ENCODE measurements around the gene GPRC5A.

The GPRC5A gene

DNA sequence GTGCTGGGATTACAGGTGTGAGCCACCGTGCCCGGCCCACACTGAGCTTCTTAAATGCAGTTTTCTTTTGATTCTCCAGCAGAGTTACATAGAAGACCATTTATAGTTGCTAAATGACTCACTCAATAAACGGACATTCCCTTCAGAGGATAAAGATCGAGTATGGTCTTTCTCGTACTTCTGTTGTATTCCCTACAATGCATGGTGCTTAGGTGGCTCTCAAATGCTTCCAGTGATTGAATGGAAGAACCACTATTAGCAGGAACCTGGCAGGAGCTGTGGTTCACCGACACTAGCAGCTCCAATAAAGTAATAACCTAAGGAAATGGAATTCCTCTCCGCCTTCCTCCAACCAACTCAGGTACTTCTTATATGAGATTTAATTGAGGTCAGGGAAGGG, 3.9 kb upstream of the GPRC5A start:
- no peak for DNase-seq

GRCh38 chr12:12889701-12890100, 1.7 kb upstream of the GPRC5A start:
- no peak for DNase-seq

- DNase-seq = no peak
These were observed 751 bp upstream of the GPRC5A start for GRCh38 chr12:12890543-12891079.

- no peak for DNase-seq
These were observed 556 bp downstream of the GPRC5A start for GRCh38 chr12:12891881-12892355.

- no peak for DNase-seq
These were observed 1.3 kb downstream of the GPRC5A start for GRCh38 chr12:12892681-12893141.

GRCh38 chr12:12893438-12893837, 2.1 kb downstream of the GPRC5A start:
- no peak for DNase-seq

DNA sequence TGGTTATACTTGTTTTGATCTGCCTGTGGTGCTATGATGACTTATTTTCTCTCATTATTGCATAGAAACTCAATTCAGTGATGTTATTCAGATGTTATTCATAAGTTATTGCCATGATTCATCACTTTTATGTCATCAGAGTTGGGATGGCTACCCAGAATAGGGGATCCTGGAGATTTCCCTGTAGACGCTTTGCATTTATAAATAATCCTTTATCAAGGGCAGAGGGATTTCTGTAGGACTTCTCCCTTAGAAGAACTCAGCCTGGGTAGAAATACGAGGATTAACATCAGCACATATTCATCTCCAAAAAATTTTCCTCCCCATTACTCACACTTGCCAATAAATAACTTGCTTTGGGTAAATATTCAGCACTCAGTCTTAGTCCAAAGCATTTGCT, 4.9 kb downstream of the GPRC5A start:
- DNase-seq = no peak

DNA sequence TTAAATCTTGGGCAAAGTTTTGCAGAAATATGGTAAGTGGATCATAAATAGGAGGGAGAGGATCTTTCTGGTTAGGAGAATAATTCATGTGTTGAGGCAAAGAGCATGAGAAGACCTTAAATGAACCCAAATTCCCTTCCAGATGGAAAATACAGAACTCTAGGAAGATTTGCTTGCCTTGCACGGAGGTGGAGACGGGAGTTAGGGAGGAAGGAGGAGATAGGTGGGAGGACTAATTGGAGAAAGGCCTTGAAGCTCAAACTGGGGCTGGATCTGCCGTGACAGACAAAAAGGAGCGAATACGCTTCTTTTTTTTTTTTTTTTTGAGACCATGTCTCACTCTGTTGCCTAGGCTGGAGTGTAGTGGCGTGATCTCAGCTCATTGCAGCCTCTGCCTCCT, 5.9 kb downstream of the GPRC5A start:
- no peak for DNase-seq

GRCh38 chr12:12898136-12898717, 6.9 kb downstream of the GPRC5A start:
- DNase-seq = no peak

DNA sequence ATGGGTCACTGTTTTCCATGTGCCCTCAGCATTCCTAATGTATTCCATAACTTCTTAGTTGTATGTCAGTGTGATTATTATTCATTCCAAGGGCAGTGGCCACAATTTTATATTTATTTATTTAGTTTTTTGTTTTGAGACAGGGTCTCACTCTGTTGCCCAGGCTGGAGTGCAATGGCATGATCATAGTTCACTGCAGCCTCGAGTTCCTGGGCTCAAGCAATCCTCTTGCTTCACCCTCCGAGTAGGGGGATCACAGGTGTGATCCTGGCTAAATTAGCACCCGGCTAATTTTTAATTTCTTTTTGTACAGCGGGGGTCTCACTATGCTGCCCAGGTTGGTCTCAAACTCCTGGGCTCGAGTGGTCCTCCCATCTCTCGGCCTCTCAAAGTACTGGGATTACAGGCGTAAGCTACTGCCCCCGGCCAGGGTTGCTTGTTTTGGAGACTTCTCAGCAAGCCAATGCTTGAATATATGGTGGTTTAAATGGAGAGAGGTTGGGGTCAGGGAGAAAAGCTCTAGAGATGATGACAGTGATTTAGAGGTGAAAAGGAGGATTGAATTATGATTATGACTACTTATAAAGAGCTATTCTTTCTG, 7.6 kb downstream of the GPRC5A start:
- no peak for DNase-seq

DNA sequence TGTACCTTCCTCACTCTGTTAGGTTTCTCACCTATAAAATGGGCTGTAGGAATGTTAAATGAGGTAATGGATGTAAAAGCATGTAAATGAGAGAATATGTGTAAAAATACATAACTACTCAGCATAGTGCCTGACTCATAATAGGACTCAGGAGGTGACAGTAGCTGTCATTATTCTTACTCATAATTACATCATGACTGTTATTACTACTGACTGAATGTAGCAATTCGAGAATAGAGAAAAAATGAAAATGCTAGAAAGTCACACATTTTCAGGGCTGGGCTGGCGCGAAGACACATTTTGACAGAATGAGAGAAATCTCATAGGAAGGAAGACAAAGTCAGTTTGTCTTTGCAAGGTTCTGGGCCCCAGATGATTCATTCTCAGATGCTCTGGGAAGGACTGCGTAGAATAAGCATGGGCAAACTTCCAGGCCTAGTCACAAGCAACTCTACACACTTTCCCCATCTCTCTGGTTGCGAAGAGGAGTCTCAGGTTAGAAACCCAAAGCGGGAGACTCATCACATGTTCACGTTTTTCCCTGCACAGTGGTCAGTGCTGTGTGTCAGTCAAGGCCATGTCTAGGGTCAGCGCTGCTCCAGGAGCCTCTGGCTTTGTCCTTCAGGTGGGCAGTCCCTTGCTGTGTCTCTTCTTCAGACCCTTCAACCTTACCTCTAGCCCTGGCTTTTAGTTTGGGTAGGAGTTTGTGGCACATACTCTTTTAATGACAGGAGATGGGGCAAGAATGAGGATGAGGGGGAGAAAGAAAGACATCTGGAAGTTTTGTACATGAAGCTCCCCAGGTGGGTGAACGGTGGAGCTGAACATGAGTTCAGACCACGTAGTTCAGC, 8.4 kb downstream of the GPRC5A start:
- DNase-seq = no peak

GRCh38 chr12:12900786-12901157, 9.4 kb downstream of the GPRC5A start:
- DNase-seq = no peak

DNA sequence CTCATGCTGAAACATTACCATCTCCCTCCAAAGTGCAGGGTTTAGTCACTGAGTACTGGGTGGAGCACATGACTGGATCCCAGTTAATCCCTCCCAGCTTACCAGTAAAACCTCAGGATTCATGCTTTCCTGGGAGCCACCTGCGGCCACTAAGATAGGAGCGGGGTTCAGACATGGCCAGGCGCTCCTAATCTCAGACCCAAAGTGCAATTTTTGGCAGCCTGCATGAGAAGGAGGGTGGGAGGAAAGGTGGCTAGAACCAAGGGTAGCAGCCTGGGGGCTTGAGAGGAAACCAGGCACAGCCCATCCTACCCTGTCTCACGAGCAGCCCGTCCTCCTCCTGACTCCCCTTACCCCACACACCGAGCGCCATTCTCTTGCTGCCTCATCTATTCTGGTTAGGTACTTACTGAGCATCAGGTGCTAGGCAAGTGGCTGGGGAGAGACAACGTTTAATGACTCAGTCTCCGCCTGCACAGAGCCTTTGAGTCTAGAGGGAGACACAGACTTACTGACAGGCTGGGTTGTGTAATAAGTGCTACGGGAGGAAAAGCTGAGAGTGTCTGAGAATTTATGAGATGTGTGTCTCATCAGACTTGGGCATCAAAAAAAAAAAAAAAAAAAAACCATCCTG, 9.9 kb downstream of the GPRC5A start:
- DNase-seq = no peak

- DNase-seq = no peak
These were observed 10.7 kb downstream of the GPRC5A start for GRCh38 chr12:12902036-12902435.

GRCh38 chr12:12903642-12904609, 12.6 kb downstream of the GPRC5A start:
- DNase-seq = no peak

- DNase-seq = no peak
These were observed 16.2 kb downstream of the GPRC5A start for GRCh38 chr12:12907552-12907951.

GRCh38 chr12:12908252-12908651, 16.9 kb downstream of the GPRC5A start:
- no peak for DNase-seq

GRCh38 chr12:12908711-12909110, 17.3 kb downstream of the GPRC5A start:
- DNase-seq = no peak

DNA sequence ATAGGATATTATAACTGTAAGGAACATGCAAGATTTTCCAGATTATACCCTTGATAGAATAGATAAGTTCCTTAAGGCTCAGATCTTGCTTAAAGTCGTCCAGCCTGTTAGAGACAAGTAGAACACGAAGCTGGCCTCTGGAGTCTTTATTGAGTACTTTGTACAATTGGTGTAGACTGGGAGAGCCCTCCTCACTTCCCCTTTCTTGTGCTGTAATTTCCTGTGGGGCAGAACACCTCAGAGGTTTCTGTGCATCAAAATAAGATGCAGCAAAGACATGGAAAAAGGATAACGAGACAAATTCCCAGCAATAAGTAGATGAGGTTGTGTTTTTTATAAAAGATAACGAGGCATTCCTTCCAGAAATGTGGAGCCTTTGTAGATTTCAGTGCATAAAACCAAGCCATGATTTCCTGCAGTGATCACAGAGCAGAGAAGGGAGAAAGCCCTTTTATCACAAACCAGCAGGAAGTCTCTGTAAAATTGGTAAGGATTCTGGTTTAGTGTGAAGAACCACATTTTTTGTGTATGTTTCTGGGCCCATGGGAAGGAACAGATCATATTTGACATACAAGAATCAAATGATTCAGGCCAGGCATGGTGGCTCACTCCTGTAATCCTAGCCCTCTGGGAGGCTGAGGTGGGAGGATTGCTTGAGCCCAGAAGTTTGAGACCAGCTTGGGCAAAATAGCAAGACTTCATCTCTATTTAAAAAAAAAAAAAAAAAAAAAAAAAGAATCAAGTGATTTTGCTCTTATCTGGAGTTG, 18.0 kb downstream of the GPRC5A start:
- DNase-seq = no peak

GRCh38 chr12:12909995-12910420, 18.6 kb downstream of the GPRC5A start:
- no peak for DNase-seq

GRCh38 chr12:12912711-12913110, 21.3 kb downstream of the GPRC5A start:
- no peak for DNase-seq

All from T-helper 9 cell (primary cell).